ENCODE measurements around the gene CADM2. TPM values are rescaled to one million over a fixed set of nuclear protein-coding genes. Genes with fewer than 3 reads are reported as not detected.

The CADM2 gene
- total RNA-seq, 1 donor, result 0.31 TPM

- Histone ChIP-seq H3K4me3 (ENCODE audit: low read length) (no peak overlapping the region), H3K27me3 (ENCODE audit: insufficient read depth, low read length) (no peaks in the 10 kb centered on the region), H3K4me1 (ENCODE audit: insufficient read depth, low read length) (no peaks in the 10 kb centered on the region), H3K9me3 (ENCODE audit: low read depth, low read length) (no peaks in the 10 kb centered on the region)
These were observed 47.2 kb downstream of the CADM2 start for GRCh38 chr3:85005946-85006345.

GRCh38 chr3:85007195-85008094 is 48.7 kb downstream of the CADM2 start:
- Histone ChIP-seq H3K27me3 (ENCODE audit: insufficient read depth, low read length) (no peaks in the 10 kb centered on the region), H3K9me3 (ENCODE audit: low read depth, low read length) (no peaks in the 10 kb centered on the region), H3K4me1 (ENCODE audit: insufficient read depth, low read length) (no peaks in the 10 kb centered on the region), H3K4me3 (ENCODE audit: low read length) (no peak overlapping the region)

- Histone ChIP-seq H3K4me3 (ENCODE audit: low read length) (no peak overlapping the region), H3K9me3 (ENCODE audit: low read depth, low read length) (no peaks in the 10 kb centered on the region), H3K4me1 (ENCODE audit: insufficient read depth, low read length) (no peaks in the 10 kb centered on the region), H3K27me3 (ENCODE audit: insufficient read depth, low read length) (no peaks in the 10 kb centered on the region)
These were observed 62.0 kb downstream of the CADM2 start for GRCh38 chr3:85020828-85021227.

DNA sequence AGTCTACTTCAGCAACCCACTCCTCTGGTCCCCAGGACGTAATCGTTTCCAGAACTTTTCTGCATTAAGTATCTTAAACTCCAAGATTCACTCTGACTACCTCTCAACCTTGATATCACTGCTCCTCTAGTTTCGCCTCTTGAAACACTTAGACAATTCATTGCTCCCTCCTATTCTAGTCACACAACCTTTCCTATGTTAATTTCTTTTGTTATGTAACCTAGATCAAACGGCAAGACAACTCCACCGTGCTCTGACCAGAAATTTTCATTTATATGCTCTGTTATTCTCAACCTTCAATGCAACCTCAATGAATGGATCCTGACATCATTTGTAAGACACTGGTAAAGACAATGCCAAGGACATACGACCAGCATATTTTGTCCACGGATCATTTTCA is 71.3 kb downstream of the CADM2 start:
- Histone ChIP-seq H3K9me3 (ENCODE audit: low read depth, low read length) (no peaks in the 10 kb centered on the region), H3K4me3 (ENCODE audit: low read length) (no peak overlapping the region), H3K27me3 (ENCODE audit: insufficient read depth, low read length) (no peaks in the 10 kb centered on the region), H3K4me1 (ENCODE audit: insufficient read depth, low read length) (no peaks in the 10 kb centered on the region)

GRCh38 chr3:85037203-85037602 is 78.4 kb downstream of the CADM2 start:
- Histone ChIP-seq H3K4me1 (ENCODE audit: insufficient read depth, low read length) (no peaks in the 10 kb centered on the region), H3K27me3 (ENCODE audit: insufficient read depth, low read length) (no peaks in the 10 kb centered on the region), H3K9me3 (ENCODE audit: low read depth, low read length) (no peaks in the 10 kb centered on the region), H3K4me3 (ENCODE audit: low read length) (no peak overlapping the region)

DNA sequence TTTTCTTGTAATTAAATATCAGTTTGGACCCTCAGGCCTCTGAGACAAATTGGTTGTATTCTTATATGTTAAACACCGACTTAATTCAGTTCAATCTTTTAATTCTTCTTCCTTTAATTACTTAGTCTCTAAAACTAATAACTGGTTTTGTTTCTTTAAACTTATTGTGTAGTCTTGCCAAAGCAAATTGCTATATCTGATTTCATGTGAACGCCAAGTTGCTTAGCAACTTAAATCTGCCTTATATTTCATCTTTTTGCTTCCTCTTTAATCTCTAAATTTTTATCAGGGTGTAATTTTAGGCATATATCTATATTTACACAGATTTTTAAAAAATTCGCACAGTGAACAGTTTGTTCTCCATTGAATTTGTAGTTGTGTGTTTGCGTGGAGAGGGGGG is 82.2 kb downstream of the CADM2 start:
- Histone ChIP-seq H3K4me3 (ENCODE audit: low read length) (no peak overlapping the region), H3K4me1 (ENCODE audit: insufficient read depth, low read length) (no peaks in the 10 kb centered on the region), H3K9me3 (ENCODE audit: low read depth, low read length) (no peaks in the 10 kb centered on the region), H3K27me3 (ENCODE audit: insufficient read depth, low read length) (no peaks in the 10 kb centered on the region)

- H3K27me3 ChIP-seq (ENCODE audit: insufficient read depth, low read length), result no peaks in the 10 kb centered on the region
- no peaks in the 10 kb centered on the region for H3K4me1 ChIP-seq (ENCODE audit: insufficient read depth, low read length)
- no peak overlapping the region for H3K4me3 ChIP-seq (ENCODE audit: low read length)
- no peaks in the 10 kb centered on the region for H3K9me3 ChIP-seq (ENCODE audit: low read depth, low read length)
These were observed 82.8 kb downstream of the CADM2 start for GRCh38 chr3:85041562-85042055.

DNA sequence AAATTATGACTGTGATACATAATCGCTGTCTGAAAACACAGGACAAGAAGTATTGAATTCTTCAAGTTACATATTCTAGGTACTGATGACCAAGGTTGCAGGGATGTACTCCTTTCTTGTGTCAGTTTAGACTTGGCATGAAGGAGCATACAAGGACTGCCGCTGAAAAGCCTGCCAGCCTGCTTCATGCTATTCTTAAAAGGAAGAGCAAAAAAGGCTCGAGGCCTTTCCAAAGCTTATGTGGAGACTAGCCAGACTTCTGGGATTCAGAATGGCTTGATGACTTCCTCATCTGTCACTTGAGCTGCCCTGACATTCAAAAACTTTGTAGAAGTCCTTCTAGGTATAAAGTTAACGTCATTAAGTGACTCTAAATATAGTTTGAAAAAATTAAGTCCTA is 92.0 kb downstream of the CADM2 start:
- Histone ChIP-seq H3K27me3 (ENCODE audit: insufficient read depth, low read length) (no peaks in the 10 kb centered on the region), H3K4me1 (ENCODE audit: insufficient read depth, low read length) (no peaks in the 10 kb centered on the region), H3K9me3 (ENCODE audit: low read depth, low read length) (no peaks in the 10 kb centered on the region), H3K4me3 (ENCODE audit: low read length) (no peak overlapping the region)

GRCh38 chr3:85051786-85052185 is 93.0 kb downstream of the CADM2 start:
- H3K9me3 ChIP-seq (ENCODE audit: low read depth, low read length), result no peaks in the 10 kb centered on the region
- no peak overlapping the region for H3K4me3 ChIP-seq (ENCODE audit: low read length)
- no peaks in the 10 kb centered on the region for H3K27me3 ChIP-seq (ENCODE audit: insufficient read depth, low read length)
- no peaks in the 10 kb centered on the region for H3K4me1 ChIP-seq (ENCODE audit: insufficient read depth, low read length)

DNA sequence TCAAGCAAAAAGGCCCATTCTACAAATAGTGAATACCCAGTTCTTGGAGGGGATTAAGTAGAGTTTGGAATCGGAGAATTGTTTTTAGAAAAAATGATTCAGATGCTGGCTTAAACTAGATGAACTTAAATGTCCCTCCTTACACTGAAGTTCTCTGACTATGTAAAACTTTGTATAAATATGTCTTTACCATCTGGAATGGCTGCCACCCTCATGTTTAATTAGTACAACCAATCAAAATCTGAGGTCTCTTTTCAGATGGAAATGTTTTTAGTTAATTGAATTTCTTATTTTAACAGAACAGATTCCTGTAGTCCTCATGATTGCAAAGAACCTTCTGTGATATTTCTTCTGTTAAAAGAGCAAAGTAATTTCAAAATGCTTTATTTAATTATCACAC is 94.8 kb downstream of the CADM2 start:
- no peaks in the 10 kb centered on the region for H3K4me1 ChIP-seq (ENCODE audit: insufficient read depth, low read length)
- no peaks in the 10 kb centered on the region for H3K9me3 ChIP-seq (ENCODE audit: low read depth, low read length)
- H3K27me3 ChIP-seq (ENCODE audit: insufficient read depth, low read length), result no peaks in the 10 kb centered on the region
- no peak overlapping the region for H3K4me3 ChIP-seq (ENCODE audit: low read length)

DNA sequence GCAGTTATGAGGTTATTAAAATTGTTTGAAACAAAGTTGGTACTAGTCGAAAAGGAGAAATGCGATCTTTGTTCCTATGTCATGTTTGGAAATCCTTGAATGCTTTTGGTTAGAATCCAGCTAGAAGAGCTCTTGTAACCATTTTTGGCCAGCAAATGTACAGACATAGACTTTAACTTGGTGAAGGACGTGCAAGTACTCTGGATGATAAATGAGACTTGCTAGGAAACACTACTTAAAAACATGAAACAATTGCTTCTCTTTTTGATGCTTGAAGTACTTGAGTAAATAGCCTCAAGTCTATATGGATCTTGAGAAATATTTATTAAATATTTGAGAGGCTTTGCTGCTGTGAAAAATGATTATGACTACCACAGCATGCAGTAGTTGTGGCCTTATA is 95.8 kb downstream of the CADM2 start:
- Histone ChIP-seq H3K27me3 (ENCODE audit: insufficient read depth, low read length) (no peaks in the 10 kb centered on the region), H3K4me1 (ENCODE audit: insufficient read depth, low read length) (no peaks in the 10 kb centered on the region), H3K4me3 (ENCODE audit: low read length) (no peak overlapping the region), H3K9me3 (ENCODE audit: low read depth, low read length) (no peaks in the 10 kb centered on the region)

- no peaks in the 10 kb centered on the region for H3K27me3 ChIP-seq (ENCODE audit: insufficient read depth, low read length)
- H3K4me3 ChIP-seq (ENCODE audit: low read length), result no peak overlapping the region
- H3K4me1 ChIP-seq (ENCODE audit: insufficient read depth, low read length), result no peaks in the 10 kb centered on the region
- no peaks in the 10 kb centered on the region for H3K9me3 ChIP-seq (ENCODE audit: low read depth, low read length)
These were observed 110.1 kb downstream of the CADM2 start for GRCh38 chr3:85068911-85069310.

DNA sequence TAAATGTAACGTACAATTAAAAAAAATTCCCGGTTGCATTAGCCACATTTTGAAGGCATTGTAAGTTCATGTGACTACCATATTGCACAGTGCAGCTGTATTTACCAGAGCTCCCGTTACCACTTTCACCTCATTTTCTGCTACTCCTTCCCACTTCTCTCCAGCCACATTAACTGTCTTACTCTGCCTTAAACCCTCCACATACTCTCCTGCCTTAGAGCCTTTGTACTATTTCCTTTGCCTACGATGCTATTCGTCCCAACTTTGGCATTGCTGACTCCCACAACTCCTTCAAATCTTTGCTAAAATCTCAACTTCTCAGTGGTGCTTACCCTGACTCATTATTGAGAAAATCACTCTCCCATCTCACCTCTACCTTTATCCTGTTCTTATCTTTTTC is 115.2 kb downstream of the CADM2 start:
- H3K4me1 ChIP-seq (ENCODE audit: insufficient read depth, low read length), result no peaks in the 10 kb centered on the region
- H3K4me3 ChIP-seq (ENCODE audit: low read length), result no peak overlapping the region
- no peaks in the 10 kb centered on the region for H3K9me3 ChIP-seq (ENCODE audit: low read depth, low read length)
- no peaks in the 10 kb centered on the region for H3K27me3 ChIP-seq (ENCODE audit: insufficient read depth, low read length)

DNA sequence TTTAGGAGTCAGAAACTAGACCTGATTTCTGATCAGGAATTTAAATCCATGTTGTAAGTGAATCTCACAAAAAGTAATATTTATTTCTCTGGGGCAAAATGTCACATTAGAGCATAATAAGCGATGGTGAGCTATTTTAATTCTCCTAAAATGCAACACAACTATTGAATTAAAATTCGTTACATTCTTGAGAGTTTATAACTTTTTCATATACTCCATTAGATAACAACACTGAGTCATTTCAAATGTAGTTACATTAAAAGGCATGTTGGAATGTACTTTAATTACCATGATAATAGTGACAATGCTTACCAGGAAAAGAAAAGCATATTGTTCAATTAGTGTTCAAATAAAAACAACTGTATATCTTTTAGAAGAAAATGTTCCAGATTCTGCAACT is 116.9 kb downstream of the CADM2 start:
- Histone ChIP-seq H3K4me3 (ENCODE audit: low read length) (no peak overlapping the region), H3K4me1 (ENCODE audit: insufficient read depth, low read length) (no peaks in the 10 kb centered on the region), H3K27me3 (ENCODE audit: insufficient read depth, low read length) (no peaks in the 10 kb centered on the region), H3K9me3 (ENCODE audit: low read depth, low read length) (no peaks in the 10 kb centered on the region)

- Histone ChIP-seq H3K9me3 (ENCODE audit: low read depth, low read length) (no peaks in the 10 kb centered on the region), H3K27me3 (ENCODE audit: insufficient read depth, low read length) (no peaks in the 10 kb centered on the region), H3K4me3 (ENCODE audit: low read length) (no peak overlapping the region), H3K4me1 (ENCODE audit: insufficient read depth, low read length) (no peaks in the 10 kb centered on the region)
These were observed 118.2 kb downstream of the CADM2 start for GRCh38 chr3:85077018-85077417.
